GM23338 (cell line): ENCODE results near the gene PITHD1. TPM values are rescaled to one million over a fixed set of nuclear protein-coding genes. Genes with fewer than 3 reads are reported as not detected.

Source experiments
- ATAC-seq: fragments of 200-7000 bp; cut with Tn5 transposase; 3 replicates; pipeline ENCODE4 v1.9.1; 2020
- DNase-seq: peaks from one replicate; pipeline ENCODE4 v3.0.0-alpha.2; 2015; ENCODE audit warnings: low spot score
- H2AFZ ChIP-seq: fragments of 200-600 bp; sonication (generic); 2 replicates; pipeline ENCODE4 v1.8.0; 2016; ENCODE audit warnings: antibody characterized with exemption, mild to moderate bottlenecking, moderate library complexity
- H3F3A ChIP-seq: fragments of 200-600 bp; sonication (generic); replicated peaks from 2 replicates; pipeline ENCODE4 v1.8.0; 2017; ENCODE audit warnings: antibody characterized with exemption, mixed run types, low read depth
- H3K27ac ChIP-seq: fragments of 200-600 bp; sonication (generic); 2 replicates; pipeline ENCODE4 v1.6.1; 2016; ENCODE audit warnings: low read depth
- H3K27me3 ChIP-seq: fragments of 200-600 bp; sonication (generic); 2 replicates; pipeline ENCODE4 v1.8.0; 2016; ENCODE audit warnings: mild to moderate bottlenecking, mixed run types, moderate library complexity; ENCODE audit not compliant: insufficient read depth
- H3K36me3 ChIP-seq: fragments of 200-600 bp; sonication (generic); 2 replicates; pipeline ENCODE4 v1.8.0; 2016; ENCODE audit warnings: mild to moderate bottlenecking; ENCODE audit not compliant: insufficient read depth
- H3K4me1 ChIP-seq: fragments of 200-600 bp; sonication (generic); 2 replicates; pipeline ENCODE4 v1.8.0; 2016; ENCODE audit warnings: mild to moderate bottlenecking, moderate library complexity; ENCODE audit not compliant: insufficient read depth
- H3K4me2 ChIP-seq: fragments of 200-600 bp; sonication (generic); 2 replicates; pipeline ENCODE4 v1.7.1; 2017; ENCODE audit warnings: mixed run types
- H3K4me3 ChIP-seq: fragments of 200-600 bp; sonication (generic); 2 replicates; pipeline ENCODE4 v1.6.1; 2016; ENCODE audit warnings: mixed run types
- H3K79me2 ChIP-seq: fragments of 200-600 bp; sonication (generic); replicated peaks from 2 replicates; pipeline ENCODE4 v1.8.0; 2017; ENCODE audit warnings: mild to moderate bottlenecking; ENCODE audit not compliant: insufficient read depth
- H3K9me2 ChIP-seq: fragments of 200-600 bp; sonication (generic); 2 replicates; pipeline ENCODE4 v1.8.0; 2017; ENCODE audit not compliant: insufficient read depth
- H4K20me1 ChIP-seq: fragments of 200-600 bp; sonication (generic); replicated peaks from 2 replicates; pipeline ENCODE4 v1.8.0; 2017; ENCODE audit warnings: mild to moderate bottlenecking; ENCODE audit not compliant: insufficient read depth
- H3K27ac Mint-ChIP-seq: 2 replicates; pipeline ENCODE4 v1.8.0; 2020; ENCODE audit warnings: inconsistent platforms, mild to moderate bottlenecking, moderate library complexity, mixed read lengths
- H3K27me3 Mint-ChIP-seq: 3 replicates; pipeline ENCODE4 v1.8.0; 2022; ENCODE audit warnings: low read depth, mild to moderate bottlenecking, moderate library complexity, mixed read lengths, inconsistent platforms; ENCODE audit not compliant: insufficient read depth, poor library complexity
- H3K36me3 Mint-ChIP-seq: 3 replicates; pipeline ENCODE4 v1.8.0; 2021; ENCODE audit warnings: low read depth, mild to moderate bottlenecking, inconsistent platforms, moderate library complexity, mixed read lengths
- H3K4me1 Mint-ChIP-seq: 3 replicates; pipeline ENCODE4 v1.8.0; 2020; ENCODE audit warnings: mild to moderate bottlenecking, inconsistent platforms, mixed read lengths
- H3K4me3 Mint-ChIP-seq: 3 replicates; pipeline ENCODE4 v1.8.0; 2021; ENCODE audit warnings: moderate library complexity, mild to moderate bottlenecking, inconsistent platforms, mixed read lengths
- H3K9me3 Mint-ChIP-seq: 3 replicates; pipeline ENCODE4 v1.8.0; 2020; ENCODE audit warnings: moderate library complexity, mild to moderate bottlenecking, inconsistent platforms, mixed read lengths
- CTCF ChIP-seq, 2 experiments: fragments of 200-600 bp in 1 of 2; sonication (generic) in 1 of 2; conservative IDR thresholded peaks; 2 replicates each; pipeline versions ENCODE4 v1.5.1 to v1.6.1; 2016 to 2017; ENCODE audit warnings: antibody characterized with exemption in 2 of 2, low read depth in 2 of 2, mild to moderate bottlenecking in 2 of 2, moderate library complexity in 1 of 2
- EZH2 ChIP-seq: fragments of 200-600 bp; sonication (generic); IDR thresholded peaks from one replicate; pipeline ENCODE4 v1.8.0; 2017; ENCODE audit warnings: antibody characterized with exemption, mild to moderate bottlenecking, low read depth; ENCODE audit not compliant: unreplicated experiment
- STAT1 ChIP-seq: IDR thresholded peaks from one replicate; pipeline ENCODE4 v1.6.1; 2016; ENCODE audit warnings: antibody characterized with exemption; ENCODE audit not compliant: unreplicated experiment
- ZNF331 ChIP-seq: fragments of 250-450 bp; sonication (Bioruptor Pico); IDR thresholded peaks from 2 replicates; pipeline ENCODE4 v1.5.0; 2020; ENCODE audit warnings: low read depth, mild to moderate bottlenecking, moderate library complexity
- ZNF462 ChIP-seq: fragments of 250-450 bp; sonication (Bioruptor Pico); IDR thresholded peaks from 2 replicates; pipeline ENCODE4 v1.5.0; 2020; ENCODE audit warnings: mild to moderate bottlenecking, moderate library complexity
- polyA plus RNA-seq: library from polyadenylated mRNA; unstranded; fragments of >200 nt; fragmentation: Nextera tagmentation; extraction: Ambion mirVana; gene quantifications from 2 replicates; pipeline ENCODE4 v1.2.1, GENCODE V29; 2016
- total RNA-seq: library from RNA; depleted of rRNA; stranded (reverse); fragments of >200 nt; shearing (Covaris generic); gene quantifications from 2 replicates; pipeline ENCODE4 v1.2.3, GENCODE V29; 2014

The PITHD1 gene
- total and polyA plus RNA-seq, 2 experiments from 2014 or later = 52.9 to 99.0 TPM

- TF ChIP-seq EZH2 (no peak), ZNF331 (no peak)
Measured at GRCh38 chr1:23797478-23798448, 19.5 kb downstream of the PITHD1 start.

GRCh38 chr1:23798662-23799142 is 20.5 kb downstream of the PITHD1 start:
- peaks cover 21% of the 10 kb centered on the region for H3K27me3 Mint-ChIP-seq
- H3K79me2 ChIP-seq = no peaks in the 10 kb centered on the region
- peak overlapping the region; percentile 91; the same call in 1 of the 2 replicates for H3K4me3 ChIP-seq
- H3K27me3 ChIP-seq = peaks cover 14% of the 10 kb centered on the region
- peak; percentile 67 for DNase-seq
- H4K20me1 ChIP-seq = 0 out of 2 replicates have a peak, but pooled peaks cover 8% of the 10 kb centered on the region
- peak overlapping the region; percentile 98; the same call in 1 of the 3 replicates for H3K4me3 Mint-ChIP-seq
- peaks cover 15% of the 10 kb centered on the region for H3K4me1 ChIP-seq
- peaks cover 14% of the 10 kb centered on the region for H3K4me1 Mint-ChIP-seq
- peak; percentile 5; the same call in 2 of the 3 replicates for ATAC-seq
- 0 out of 2 replicates have a peak, but pooled peaks cover 4% of the 10 kb centered on the region for H3K36me3 ChIP-seq
- no peak overlapping the region for H2AFZ ChIP-seq
- H3K36me3 Mint-ChIP-seq = peaks cover 37% of the 10 kb centered on the region
- H3K27ac ChIP-seq = no peak overlapping the region
- no peak overlapping the region for H3K27ac Mint-ChIP-seq
- no peak for TF ChIP-seq ZNF462 (CRISPR knock-in tag)
- no peak for TF ChIP-seq ZNF331
- TF ChIP-seq STAT1 = no peak
- peak; percentile 34 to 63; a peak in 3 of 4 replicates for TF ChIP-seq CTCF (conservative IDR thresholded peaks at IDR 0.05; ENCODE audit: low read depth in 2 of 2)
- peaks cover 11% of the 10 kb centered on the region; the same call in 1 of the 2 replicates for H3F3A ChIP-seq
- H3K9me3 Mint-ChIP-seq = no peaks in the 10 kb centered on the region
- peak overlapping the region; percentile 98 for H3K4me2 ChIP-seq
- H3K9me2 ChIP-seq = no peaks in the 10 kb centered on the region

More at GRCh38 chr1:23797478-23798448, 19.5 kb downstream of the PITHD1 start:
- Histone ChIP-seq H3K4me3 (no peak overlapping the region), H4K20me1 (0 out of 2 replicates have a peak, but pooled peaks cover 8% of the 10 kb centered on the region), H3K9me2 (no peaks in the 10 kb centered on the region), H3F3A (peaks cover 11% of the 10 kb centered on the region; the same call in 1 of the 2 replicates), H3K79me2 (no peaks in the 10 kb centered on the region), H2AFZ (no peak overlapping the region), H3K4me2 (no peak overlapping the region), H3K27ac (no peak overlapping the region), H3K4me1 (peaks cover 15% of the 10 kb centered on the region), H3K36me3 (peaks cover 8% of the 10 kb centered on the region; the same call in 1 of the 2 replicates), H3K27me3 (peaks cover 13% of the 10 kb centered on the region)
- Mint-ChIP-seq H3K9me3 (no peaks in the 10 kb centered on the region), H3K4me3 (no peak overlapping the region), H3K27ac (no peak overlapping the region), H3K27me3 (peaks cover 20% of the 10 kb centered on the region), H3K36me3 (peaks cover 37% of the 10 kb centered on the region), H3K4me1 (peaks cover 18% of the 10 kb centered on the region)
- DNase-seq = no peak
- no peak for ATAC-seq
